K562 (cell line): Measurements from ENCODE around the gene DHDH. TPM values are rescaled to one million over a fixed set of nuclear protein-coding genes. Genes with fewer than 3 reads are reported as not detected.

Source experiments
- ATAC-seq: fragments of 200-7000 bp; cut with Tn5 transposase; 3 replicates; pipeline ENCODE4 v1.9.1; 2020; ENCODE audit warnings: moderate library complexity
- BruUV-seq: library from RNA; stranded (reverse); fragments of 400-500 nt; replicated peaks from 2 replicates; lab custom pipeline; 2021; lab: Mats Ljungman, UMichigan
- CTCF ChIA-PET: fragments of 300-600 bp; formaldehyde crosslinking; extraction: SDS; loops from one replicate; lab custom pipeline; 2021; ENCODE audit warnings: low intra/inter-chr PET ratio; lab: Yijun Ruan, JAX
- POLR2A ChIA-PET: fragments of 300-600, 350-650 bp; sonication (Branson Sonifier 250); formaldehyde crosslinking; extraction: SDS; loops from one replicate; lab custom pipeline; 2021; ENCODE audit warnings: antibody characterized with exemption, inconsistent platforms; lab: Yijun Ruan, JAX
- DNase-seq, 4 experiments: peaks; one replicate each; pipeline versions ENCODE4 v3.0.0 to v3.0.0-alpha.2; 2011 to 2018; ENCODE audit warnings: low spot score in 3 of 4, mixed read lengths in 3 of 4; ENCODE audit errors: extremely low read depth in 1 of 4
- FAIRE-seq: peaks from 2 replicates; lab custom pipeline; 2011; peaks lifted over from hg19 to GRCh38; lab: Jason Lieb, UNC
- H2AFZ ChIP-seq: 2 replicates; pipeline ENCODE4 v1.6.0; 2011; ENCODE audit warnings: low read depth, low read length, control low read depth, inconsistent platforms
- H3K27ac ChIP-seq: fragments of 200-600 bp; 3 replicates; pipeline ENCODE4 v1.8.0; 2011; ENCODE audit warnings: low read depth, mild to moderate bottlenecking, control low read depth, inconsistent platforms, low read length, moderate library complexity, mixed read lengths; ENCODE audit errors: extremely low read depth
- H3K27me3 ChIP-seq, 2 experiments: fragments of 300-600 bp in 1 of 2; 2 replicates in 1 of 2; 3 replicates in 1 of 2; pipeline versions ENCODE4 v1.6.0 to v1.8.0; 2011; ENCODE audit warnings: inconsistent platforms in 2 of 2, low read length in 2 of 2, mild to moderate bottlenecking in 1 of 2, mixed read lengths in 1 of 2, moderate library complexity in 1 of 2; ENCODE audit not compliant: control insufficient read depth in 2 of 2, insufficient read depth in 2 of 2
- H3K36me3 ChIP-seq: fragments of 300-600 bp; 3 replicates; pipeline ENCODE4 v1.8.0; 2011; ENCODE audit warnings: mild to moderate bottlenecking, low read length, inconsistent platforms; ENCODE audit not compliant: control insufficient read depth, insufficient read depth
- H3K4me1 ChIP-seq, 2 experiments: fragments of 200-600 bp in 1 of 2; replicated peaks in 1 of 2; 2 replicates in 1 of 2; 3 replicates in 1 of 2; pipeline versions ENCODE4 v1.5.1 to v1.8.0; 2011; ENCODE audit warnings: inconsistent platforms in 2 of 2, low read length in 2 of 2, mild to moderate bottlenecking in 1 of 2, mixed read lengths in 1 of 2, moderate library complexity in 1 of 2; ENCODE audit not compliant: control insufficient read depth in 2 of 2, insufficient read depth in 2 of 2
- H3K4me2 ChIP-seq: 2 replicates; pipeline ENCODE4 v1.6.1; 2011; ENCODE audit warnings: low read length, control low read depth, inconsistent platforms, mixed read lengths; ENCODE audit not compliant: insufficient read depth
- H3K4me3 ChIP-seq: fragments of 200-600 bp; sonication (generic), shearing (Covaris generic); 2 replicates; pipeline ENCODE4 v1.5.1; 2016; ENCODE audit warnings: control low read depth, inconsistent platforms
- H3K79me2 ChIP-seq: fragments of 200-600 bp; 3 replicates; pipeline ENCODE4 v1.8.0; 2011; ENCODE audit warnings: low read length, inconsistent platforms; ENCODE audit not compliant: control insufficient read depth, insufficient read depth
- H3K9ac ChIP-seq, 2 experiments: 2 replicates each; pipeline versions ENCODE4 v1.6.0 to v1.6.1; 2011; ENCODE audit warnings: low read depth in 2 of 2, low read length in 2 of 2, control low read depth in 1 of 2, inconsistent platforms in 1 of 2, mild to moderate bottlenecking in 1 of 2, mixed read lengths in 1 of 2; ENCODE audit not compliant: insufficient read depth in 1 of 2
- H3K9me1 ChIP-seq: one replicate; pipeline ENCODE4 v1.6.0; 2011; ENCODE audit warnings: inconsistent platforms, mild to moderate bottlenecking, low read length, moderate library complexity; ENCODE audit not compliant: control insufficient read depth, insufficient read depth
- H3K9me3 ChIP-seq: replicated peaks from 2 replicates; pipeline ENCODE4 v1.5.1; 2011; ENCODE audit warnings: low read depth, low read length, inconsistent platforms; ENCODE audit not compliant: control insufficient read depth, insufficient read depth
- H4K20me1 ChIP-seq: replicated peaks from 2 replicates; pipeline ENCODE4 v1.6.1; 2011; ENCODE audit warnings: low read length, inconsistent platforms, mixed read lengths; ENCODE audit not compliant: control insufficient read depth, insufficient read depth
- LEF1 ChIP-seq: fragments of 450-650 bp; IDR thresholded peaks from 2 replicates; pipeline ENCODE4 v1.6.1; 2016; ENCODE audit warnings: mild to moderate bottlenecking
- MIER1 ChIP-seq: fragments of 450-650 bp; IDR thresholded peaks from 2 replicates; pipeline ENCODE4 v1.6.1; 2016; ENCODE audit warnings: antibody characterized with exemption, mild to moderate bottlenecking, low read depth
- NR2C2 ChIP-seq, 2 experiments: fragments of 200-800 bp in 1 of 2; sonication (Bioruptor generic) in 1 of 2; sonication (generic) in 1 of 2; formaldehyde crosslinking in 1 of 2; IDR thresholded peaks; 2 replicates each; pipeline versions ENCODE4 v1.6.1 to v1.8.0; 2016 to 2022; ENCODE audit warnings: mild to moderate bottlenecking in 1 of 2, missing compliant biosample characterization in 1 of 2, missing genetic modification characterization in 1 of 2, missing genetic modification reagents in 1 of 2
- POLR2A ChIP-seq: fragments of 450-650 bp; conservative IDR thresholded peaks from 2 replicates; pipeline ENCODE4 v1.6.1; 2016
- RBFOX2 ChIP-seq: fragments of 200-400 bp; formaldehyde crosslinking; IDR thresholded peaks from 2 replicates; pipeline ENCODE4 v1.6.1; 2017; ENCODE audit warnings: low read depth, mild to moderate bottlenecking, low read length, moderate library complexity
- RBM25 ChIP-seq: fragments of 200-400 bp; formaldehyde crosslinking; IDR thresholded peaks from 2 replicates; pipeline ENCODE4 v1.6.1; 2018; ENCODE audit warnings: low read length, low read depth, moderate library complexity; ENCODE audit not compliant: severe bottlenecking
- ZNF121 ChIP-seq: sonication (generic); formaldehyde crosslinking; conservative IDR thresholded peaks from 2 replicates; pipeline ENCODE4 v1.8.0; 2022; ENCODE audit warnings: missing genetic modification reagents
- WGBS: fragments of 100-300 bp; shearing (Covaris generic); methylation state at CpG from one replicate; pipeline ENCODE4 v1.1.6; 2016; ENCODE audit warnings: low coverage, mixed read lengths; ENCODE audit not compliant: insufficient coverage; ENCODE audit errors: missing lambda C conversion rate; 5-methylcytosine and 5-hydroxymethylcytosine counted together
- in situ Hi-C: fragments of 300-500 bp; cut with MboI; formaldehyde crosslinking; loops from 4 replicates; pipeline ENCODE4 v1.15.0; 2018; ENCODE audit warnings: inconsistent platforms, mixed read lengths
- intact Hi-C: fragments of 100-400 bp; cut with micrococcal nuclease; formaldehyde crosslinking; loops from 2 replicates; pipeline ENCODE4 v1.14.2; 2022
- polyA plus RNA-seq, 8 experiments: library from polyadenylated mRNA; depleted of rRNA in 4 of 8; stranded (reverse) in 5 of 8; unstranded in 3 of 8; fragments of >200 nt; fragmentation: Nextera tagmentation in 2 of 8; fragmentation: Illumina TruSeq in 1 of 8; extraction: Ambion mirVana in 2 of 8; extraction: Trizol in 1 of 8; gene quantifications; 2 replicates each; pipeline versions ENCODE4 v1.2.1 to v1.2.3, GENCODE V29; 2011 to 2014; ENCODE audit warnings: inconsistent platforms in 1 of 8, missing spikeins in 1 of 8
- total RNA-seq, 7 experiments: library from RNA; depleted of rRNA in 6 of 7; stranded (reverse); fragments of >200 nt in 6 of 7; fragmentation: Illumina TruSeq in 2 of 7; extraction: Trizol in 2 of 7; gene quantifications; 2 replicates each; pipeline versions ENCODE4 v1.2.1 to v1.2.3, GENCODE V29; 2011 to 2021; ENCODE audit warnings: low replicate concordance in 1 of 7

DHDH gene
- total and polyA plus RNA-seq, 9 of the 15 experiments (the other 6 are each of a cell fraction or from before 2014, with no cell fraction given), result 0.37 to 1.9 (median 0.87) TPM

DNA sequence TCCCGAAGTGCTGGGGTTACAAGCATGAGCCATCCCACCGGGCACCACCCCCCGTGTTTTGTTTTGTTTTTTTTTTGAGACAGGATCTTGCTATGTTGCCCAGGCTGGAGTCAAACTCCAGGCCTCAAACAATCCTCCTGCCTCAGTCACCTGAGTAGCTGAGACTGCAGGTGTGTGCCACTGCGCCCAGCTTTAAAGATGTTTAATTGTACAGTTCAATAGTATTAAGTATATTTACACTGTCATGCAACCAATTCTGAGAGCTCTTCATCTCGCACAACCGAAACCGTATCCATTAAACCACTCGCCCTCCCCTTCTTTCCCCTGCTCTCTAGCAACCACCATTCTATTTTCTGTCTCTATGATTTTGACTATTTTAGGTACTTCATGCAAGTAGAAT lies 17.7 kb upstream of the DHDH start:
- H4K20me1 ChIP-seq, result no peaks in the 10 kb centered on the region
- H3K27ac ChIP-seq, result no peak overlapping the region
- H3K9ac ChIP-seq, result no peak overlapping the region
- H3K4me1 ChIP-seq, result peaks cover 0 to 9% of the 10 kb centered on the region in 2 experiments; a peak in 3 of 5 replicates
- no peak overlapping the region for H3K4me3 ChIP-seq
- 84% methylated on average over 8 of the region's 8 CpGs for WGBS
- no peak for FAIRE-seq
- no peaks in the 10 kb centered on the region for H3K27me3 ChIP-seq
- H3K79me2 ChIP-seq, result no peaks in the 10 kb centered on the region
- no peaks in the 10 kb centered on the region for H3K9me1 ChIP-seq
- TF ChIP-seq ZNF121, result peak; percentile 68
- TF ChIP-seq RBM25, result peak; percentile 8
- TF ChIP-seq LEF1, result no peak
- TF ChIP-seq, all 486 proteins: peak for 2
- ChIA-PET CTCF (no interaction called here), POLR2A (interaction anchor here (1.2 to 4.7 kb wide), 7 partner anchors 12 to 52 kb away, joined by 3 to 37 read pairs (median 5); partner anchors contain the start of genes DHDH, FTL, NUCB1 and PPP1R15A)
- no peak for DNase-seq
- Histone ChIP-seq H3K36me3 (peaks cover 80% of the 10 kb centered on the region), H2AFZ (no peak overlapping the region), H3K4me2 (no peak overlapping the region), H3K9me3 (no peaks in the 10 kb centered on the region)
- intact Hi-C loops (no loop called here), in situ Hi-C loops (no loop called here)
- ATAC-seq, result no peak
- BruUV-seq, result no TSS peak

DNA sequence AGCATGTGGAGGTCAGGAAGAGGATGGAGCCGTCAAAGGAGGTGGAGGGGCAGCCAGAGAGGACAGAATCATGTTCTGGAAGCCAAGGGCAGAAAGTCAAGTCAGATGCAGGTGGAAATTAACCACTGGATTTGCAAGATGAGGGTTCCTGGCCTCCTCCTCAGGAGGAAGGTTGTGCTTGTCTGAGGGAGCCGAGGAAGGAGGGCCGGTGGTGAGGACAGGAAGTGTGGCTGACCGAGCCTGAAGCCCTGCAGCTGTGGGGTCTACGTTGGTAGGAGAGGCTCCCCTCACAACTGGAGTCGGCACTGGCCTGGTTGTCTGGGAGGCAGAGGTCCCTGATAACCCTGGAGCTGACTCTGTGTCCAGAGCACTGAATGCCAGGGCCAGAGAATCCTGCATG lies 15.4 kb upstream of the DHDH start:
- POLR2A ChIA-PET, result interaction anchor here (1.1 to 4.7 kb wide), 9 partner anchors 14 to 75 kb away, joined by 3 to 37 read pairs (median 9); partner anchors contain the start of genes DHDH, FTL, NUCB1 and PPP1R15A
- H3K4me2 ChIP-seq, result no peak overlapping the region

More for the DNA sequence above, 15.4 kb upstream of the DHDH start:
- H3K27ac ChIP-seq, result no peak overlapping the region; the same call in 2 of the 3 replicates
- ATAC-seq, result no peak
- H3K4me3 ChIP-seq, result no peak overlapping the region
- H3K4me1 ChIP-seq, result peaks cover 0 to 13% of the 10 kb centered on the region in 2 experiments; a peak in 3 of 5 replicates
- peak overlapping the region in 1 of 2 experiments; percentile 6; a peak in 1 of 4 replicates for H3K9ac ChIP-seq
- peaks cover 81% of the 10 kb centered on the region; the same call in 2 of the 3 replicates for H3K36me3 ChIP-seq
- BruUV-seq, result no TSS peak
- H2AFZ ChIP-seq, result no peak overlapping the region
- H3K79me2 ChIP-seq, result no peaks in the 10 kb centered on the region
- CTCF ChIA-PET, result no interaction called here
- no peaks in the 10 kb centered on the region for H3K9me1 ChIP-seq
- TF ChIP-seq NR2C2 (CRISPR knock-in tag; IDR thresholded peaks at IDR 0.05) (0 out of 2 replicates have a peak, but pooled peaks have one; percentile 24), NR2C2 (tag; IDR thresholded peaks at IDR 0.05) (no peak), RBFOX2 (peak; percentile 40; the same call in 1 of the 2 replicates), POLR2A (0 out of 2 replicates have a peak, but pooled peaks have one; percentile 9), MIER1 (no peak)
- peak in 1 of 4 experiments; percentile 9 for DNase-seq
- intact Hi-C loops (no loop called here), in situ Hi-C loops (no loop called here)
- FAIRE-seq, result no peak
- 76% methylated on average over 5 of the region's 6 CpGs for WGBS
- no peaks in the 10 kb centered on the region for H3K27me3 ChIP-seq
- no peaks in the 10 kb centered on the region for H3K9me3 ChIP-seq
- H4K20me1 ChIP-seq, result no peaks in the 10 kb centered on the region
